HG03521 (cell line): Measurements from ENCODE around the gene RIGI.
"Not testable (repeated sequence)": the region's sequence is repeated elsewhere in the genome, so short reads cannot be mapped to it uniquely, and the experiment has no call there.

Source experiments
- ATAC-seq: cut with Tn5 transposase; IDR thresholded peaks from one replicate; pipeline ENCODE4 v1.9.1; 2021; ENCODE audit warnings: mild to moderate bottlenecking, moderate library complexity; ENCODE audit not compliant: unreplicated experiment

Gene RIGI

DNA sequence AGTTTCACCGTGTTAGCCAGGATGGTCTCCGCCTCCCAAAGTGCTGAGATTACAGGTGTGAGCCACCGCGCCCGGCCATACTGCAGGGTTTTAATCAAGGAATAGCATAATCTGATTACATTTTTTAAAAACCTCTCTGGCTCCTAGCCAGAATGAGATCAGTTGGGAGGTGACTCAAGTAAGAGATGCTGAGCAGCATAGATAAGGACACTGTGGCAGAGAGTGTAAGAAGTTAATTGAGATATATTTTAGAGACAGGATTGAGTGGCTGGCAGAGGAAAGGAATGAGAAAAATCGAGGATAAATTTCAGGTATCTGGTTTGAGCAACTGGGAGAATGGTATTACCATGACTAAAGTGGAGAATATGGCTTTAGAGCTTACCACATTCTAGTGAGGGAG lies 7.3 kb upstream of the RIGI start:
- ATAC-seq = no peak

DNA sequence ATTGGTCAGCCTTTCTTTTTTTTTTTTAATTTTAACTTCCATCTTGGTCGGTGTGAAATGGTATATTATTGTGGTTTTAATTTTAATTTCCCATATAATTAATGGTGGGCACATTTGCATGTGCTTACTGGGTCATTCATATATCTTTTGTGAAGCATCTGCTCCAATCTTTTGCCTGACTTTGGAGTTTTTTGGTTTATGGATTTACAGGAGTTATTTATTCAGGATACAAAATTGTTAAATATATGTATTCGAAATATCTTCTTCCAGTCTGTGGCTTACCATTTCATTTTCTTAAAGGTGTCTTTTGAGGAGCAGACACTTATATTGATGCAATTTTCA lies 682 bp upstream of the RIGI start:
- no peak for ATAC-seq

DNA sequence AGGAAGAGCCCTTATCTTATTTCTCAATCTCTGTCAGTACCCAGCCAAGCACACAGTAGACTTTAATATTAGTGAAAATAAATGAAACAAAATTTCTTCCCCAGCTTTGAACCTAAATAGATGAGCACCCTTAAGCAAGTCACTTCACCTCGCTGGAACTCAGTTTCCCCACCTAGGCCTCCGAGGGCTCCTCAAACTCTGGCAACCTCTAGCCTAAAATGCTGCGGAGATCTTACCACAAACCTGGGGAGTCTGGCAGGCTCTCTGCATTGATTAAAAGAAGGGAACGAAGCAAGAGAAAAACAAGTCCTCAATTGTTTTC lies 326 bp downstream of the RIGI start:
- peak; percentile 10 for ATAC-seq

DNA sequence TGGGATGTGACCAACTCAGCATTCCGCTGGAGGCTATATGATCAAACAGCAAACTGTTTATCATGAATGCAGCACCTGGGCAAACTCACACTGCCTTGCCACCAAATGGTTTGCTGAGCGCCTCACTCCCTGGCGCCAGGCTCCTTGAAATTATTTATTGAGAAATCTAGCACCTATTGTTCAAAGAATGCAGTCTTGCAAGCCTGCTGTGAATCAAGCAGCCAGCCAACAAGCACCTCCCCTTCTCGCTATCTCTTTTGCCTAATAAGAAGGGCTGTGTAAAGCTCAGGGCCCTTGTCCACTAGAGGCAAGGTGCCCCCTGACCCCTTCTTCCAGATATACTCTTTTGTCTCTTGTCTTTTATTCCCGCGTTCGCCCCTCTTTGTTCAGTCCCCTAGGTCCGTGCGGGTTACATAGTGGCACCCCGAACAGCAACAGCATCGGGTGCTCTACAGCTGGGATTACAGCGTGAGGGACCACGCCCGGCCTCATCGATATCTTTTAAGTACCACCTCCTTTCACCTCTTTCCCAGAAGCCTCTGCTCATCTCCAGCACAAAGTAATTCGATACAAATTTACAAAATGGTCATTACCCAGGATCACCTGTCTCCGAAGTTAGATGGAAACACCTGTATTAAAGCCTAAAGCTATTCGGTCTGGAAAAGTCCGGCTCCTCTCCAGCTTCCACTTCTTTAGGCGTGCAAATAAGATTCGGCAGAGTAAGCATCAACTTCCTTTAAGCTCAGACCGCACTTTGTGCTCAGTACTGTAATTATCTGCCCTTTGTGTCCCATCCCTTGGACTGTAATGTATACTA lies 896 bp downstream of the RIGI start:
- ATAC-seq = peak; percentile 16

DNA sequence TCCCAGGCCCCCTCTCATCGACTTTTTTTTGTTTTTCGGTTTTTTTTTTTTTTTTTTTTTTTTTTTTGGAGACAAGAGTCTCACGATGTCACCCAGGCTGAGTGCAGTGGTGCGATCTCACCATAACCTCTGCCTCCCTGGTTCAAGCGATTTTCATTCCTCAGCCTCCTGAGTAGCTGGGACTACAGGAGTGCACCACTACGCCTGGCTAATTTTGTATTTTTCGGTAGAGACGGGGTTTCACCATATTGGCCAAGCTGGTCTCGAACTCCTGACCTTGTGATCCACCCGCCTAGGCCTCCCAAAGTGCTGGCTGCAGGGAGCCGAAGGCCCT lies 1.5 kb downstream of the RIGI start:
- not testable (repeated sequence) for ATAC-seq

DNA sequence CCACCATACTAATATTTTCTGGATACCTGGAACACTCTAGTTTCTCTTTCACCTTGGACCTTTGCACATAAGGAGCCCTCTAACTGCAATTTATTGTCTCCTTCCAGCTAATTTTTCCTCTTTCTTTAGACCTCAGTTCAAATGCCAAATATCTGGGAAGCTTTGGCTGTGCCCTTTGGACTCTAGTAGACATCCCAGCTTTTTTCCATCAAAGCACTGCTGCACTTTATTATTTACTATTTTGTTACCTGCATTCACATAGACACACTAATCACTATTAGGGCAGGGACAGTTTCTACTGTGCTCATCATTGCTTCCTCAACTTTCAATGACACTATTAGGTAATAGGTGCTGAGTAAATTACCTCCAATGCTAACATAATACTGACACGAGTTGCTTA lies 2.1 kb downstream of the RIGI start:
- ATAC-seq = no peak

DNA sequence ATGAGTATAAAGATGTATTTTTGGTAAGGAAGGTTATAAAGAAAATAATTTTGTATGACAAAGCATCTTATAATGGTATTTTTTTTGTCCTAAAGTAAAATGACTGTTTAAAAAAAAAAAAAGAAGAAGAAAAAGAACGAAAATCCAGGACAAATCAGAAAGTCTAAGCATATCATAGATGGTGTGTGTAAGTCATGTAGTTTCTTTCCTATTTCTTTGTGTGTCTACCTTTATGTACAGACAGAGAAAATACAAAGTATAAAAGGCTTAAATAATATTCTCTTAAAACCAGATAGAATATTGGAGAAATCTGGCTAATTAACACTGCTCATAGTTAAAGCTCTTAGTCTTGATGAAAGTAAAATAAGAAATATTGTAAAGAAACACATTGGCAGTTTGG lies 7.7 kb downstream of the RIGI start:
- no peak for ATAC-seq

DNA sequence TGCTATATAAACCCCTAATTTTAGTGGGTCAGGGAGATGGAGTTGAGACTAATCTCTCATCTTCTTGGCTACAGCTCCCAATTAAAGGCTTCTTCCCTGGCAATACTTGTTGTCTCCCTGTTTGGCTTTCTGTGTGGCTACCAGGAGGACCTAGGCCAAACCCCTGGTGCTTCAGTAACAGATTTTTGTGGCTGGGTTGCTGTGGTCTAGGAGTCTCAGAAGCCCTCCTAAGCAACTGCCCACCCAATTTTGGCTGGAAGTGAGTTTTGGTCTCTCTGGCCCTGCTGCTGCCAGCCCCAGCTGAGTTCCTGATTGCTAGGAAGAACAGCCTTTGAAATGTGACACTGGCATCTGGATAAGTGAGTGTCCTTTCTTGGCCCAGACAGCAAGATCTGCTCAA lies 9.8 kb downstream of the RIGI start:
- no peak for ATAC-seq

DNA sequence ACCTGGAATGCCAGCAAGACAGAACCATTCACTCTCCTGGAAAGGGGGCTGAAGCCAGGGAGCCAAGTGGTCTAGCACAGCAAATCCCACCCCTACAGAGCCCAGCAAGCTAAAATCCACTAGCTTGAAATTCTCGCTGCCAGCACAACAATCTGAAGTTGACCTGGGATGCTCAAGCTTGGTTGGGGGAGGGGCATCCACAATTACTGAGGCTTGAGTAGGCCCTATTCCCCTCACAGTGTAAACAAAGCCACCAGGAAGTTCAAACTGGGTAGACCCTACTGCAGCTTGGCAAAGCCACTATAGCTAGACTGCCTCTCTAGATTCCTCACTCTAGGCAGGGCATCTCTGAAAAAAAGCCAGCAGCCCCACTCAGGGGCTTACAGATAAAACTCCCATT lies 17.3 kb downstream of the RIGI start:
- ATAC-seq = no peak

DNA sequence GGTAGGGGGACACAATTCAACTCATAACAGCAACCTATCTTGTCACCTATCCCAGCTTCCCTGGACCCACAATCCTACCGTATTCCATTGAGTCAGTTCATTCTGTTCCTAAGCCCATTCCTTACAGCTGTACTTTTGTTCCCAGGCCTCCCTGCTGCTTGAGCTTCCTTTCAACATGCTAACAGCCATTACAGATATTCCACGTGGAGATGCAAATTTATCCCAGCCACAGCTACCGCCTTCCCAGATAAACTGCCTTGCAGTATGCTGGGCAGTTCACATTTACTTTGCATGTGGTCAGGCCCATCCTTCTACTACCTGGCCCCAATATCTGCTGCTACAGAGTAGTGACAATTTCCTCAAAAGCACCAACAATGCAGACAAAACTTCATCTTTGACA lies 23.0 kb downstream of the RIGI start:
- no peak for ATAC-seq

DNA sequence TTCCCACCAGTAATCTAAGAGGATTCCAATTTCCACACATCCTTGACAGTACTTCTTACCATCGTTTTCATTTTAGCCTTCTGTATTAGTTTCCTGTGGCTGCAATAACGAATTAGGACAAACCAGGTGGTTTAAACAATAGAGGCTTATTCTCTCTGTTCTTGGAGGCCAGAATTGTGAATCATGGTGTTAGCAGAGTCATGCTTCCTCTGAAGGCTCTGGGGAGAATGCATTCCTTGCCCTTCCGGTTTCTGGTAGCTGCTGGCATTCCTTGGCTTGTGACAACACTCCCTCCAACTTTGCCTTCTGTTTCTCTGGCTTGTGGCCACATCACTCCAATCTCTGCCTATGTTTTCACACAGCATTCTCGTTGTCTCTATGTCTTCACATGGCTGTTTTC lies 23.5 kb downstream of the RIGI start:
- ATAC-seq = no peak

DNA sequence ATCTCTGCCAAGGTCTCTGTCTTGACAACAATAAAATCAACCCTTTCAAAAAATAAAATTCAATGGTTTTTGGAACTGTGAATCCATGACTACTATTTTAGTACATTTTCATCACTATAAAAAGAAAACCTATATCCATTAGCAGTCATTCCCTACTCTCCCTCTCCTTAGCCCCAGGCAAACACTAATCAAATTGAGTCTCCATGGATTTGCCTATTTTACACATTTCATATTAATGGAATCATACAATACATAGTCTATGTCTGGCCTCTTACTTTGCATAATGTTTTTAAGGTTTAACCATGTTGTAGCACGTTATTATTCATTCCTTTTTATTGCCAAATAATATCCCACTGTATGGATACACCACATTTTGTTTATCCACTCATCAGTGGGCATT lies 24.1 kb downstream of the RIGI start:
- ATAC-seq = no peak

DNA sequence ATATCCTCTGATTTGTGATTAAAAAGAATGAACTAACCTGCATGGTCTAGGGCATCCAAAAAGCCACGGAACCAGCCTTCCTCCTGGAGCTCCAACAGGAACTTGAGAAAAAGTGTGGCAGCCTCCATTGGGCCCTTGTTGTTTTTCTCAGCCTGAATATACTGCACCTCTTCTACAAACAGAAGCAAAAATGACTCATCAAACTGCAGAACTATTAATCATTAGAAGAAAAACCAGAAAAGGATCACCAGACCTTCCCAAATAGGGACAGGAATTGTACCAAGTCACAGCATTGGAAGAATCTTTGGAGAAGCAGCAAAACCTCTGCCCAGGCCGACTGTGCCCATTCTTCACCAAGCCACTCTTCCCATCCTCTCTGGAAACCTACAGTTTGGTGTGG lies 25.2 kb downstream of the RIGI start:
- ATAC-seq = no peak

DNA sequence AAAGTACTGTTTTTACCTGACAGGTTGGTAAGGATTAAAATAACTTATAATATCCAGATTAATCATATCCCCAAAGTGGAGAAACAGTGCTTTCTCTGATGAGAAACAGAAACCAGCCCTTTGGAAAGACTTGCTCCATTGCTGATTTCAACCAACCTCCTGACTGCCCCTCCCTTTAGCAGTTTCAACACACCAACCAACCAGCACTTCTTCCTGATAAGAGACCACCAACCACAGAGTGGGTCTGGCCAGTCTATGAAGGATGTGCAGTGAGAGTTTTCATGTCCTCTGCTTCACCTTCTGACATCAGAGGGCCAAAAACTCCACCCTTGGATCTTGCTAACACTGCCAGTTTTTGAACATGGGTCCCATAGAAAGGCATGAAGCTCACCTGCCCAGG lies 28.1 kb downstream of the RIGI start:
- ATAC-seq = no peak

DNA sequence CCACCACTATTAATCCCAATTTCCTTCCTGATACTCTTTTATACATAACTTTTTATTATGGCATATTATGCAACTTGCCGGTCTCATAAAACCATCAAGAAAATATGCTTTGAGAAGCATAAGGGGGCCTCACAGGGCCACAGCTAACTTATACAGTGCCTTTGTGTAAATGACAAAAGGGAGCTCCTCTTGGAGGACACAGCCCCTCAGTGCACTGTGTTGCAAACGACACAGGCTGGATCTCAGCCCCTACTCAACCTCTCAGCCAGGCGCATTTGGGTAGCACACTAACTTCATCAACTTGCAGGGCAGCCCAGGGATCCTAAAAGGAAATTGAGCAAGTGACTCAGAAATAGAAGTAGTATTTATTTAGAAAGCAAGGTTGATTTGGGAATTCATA lies 35.4 kb downstream of the RIGI start:
- no peak for ATAC-seq

DNA sequence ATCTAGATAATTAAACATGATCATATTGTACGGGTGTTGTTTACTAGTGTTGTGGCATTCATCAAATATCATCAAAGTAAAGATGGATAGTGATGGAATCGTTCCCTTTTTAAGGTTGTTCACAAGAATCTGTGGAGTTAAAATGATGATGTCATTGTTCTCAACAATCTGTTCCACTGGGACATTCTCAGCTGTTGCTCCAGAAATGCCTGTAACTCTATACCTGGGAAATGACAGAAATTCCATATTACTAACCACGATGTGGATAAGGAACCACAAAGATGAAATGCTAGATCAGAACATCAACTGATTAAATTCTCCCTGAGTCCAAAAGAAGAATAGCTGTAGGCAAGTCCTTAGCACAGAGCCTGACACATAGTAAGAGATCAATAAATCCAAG lies 38.0 kb downstream of the RIGI start:
- ATAC-seq = no peak

DNA sequence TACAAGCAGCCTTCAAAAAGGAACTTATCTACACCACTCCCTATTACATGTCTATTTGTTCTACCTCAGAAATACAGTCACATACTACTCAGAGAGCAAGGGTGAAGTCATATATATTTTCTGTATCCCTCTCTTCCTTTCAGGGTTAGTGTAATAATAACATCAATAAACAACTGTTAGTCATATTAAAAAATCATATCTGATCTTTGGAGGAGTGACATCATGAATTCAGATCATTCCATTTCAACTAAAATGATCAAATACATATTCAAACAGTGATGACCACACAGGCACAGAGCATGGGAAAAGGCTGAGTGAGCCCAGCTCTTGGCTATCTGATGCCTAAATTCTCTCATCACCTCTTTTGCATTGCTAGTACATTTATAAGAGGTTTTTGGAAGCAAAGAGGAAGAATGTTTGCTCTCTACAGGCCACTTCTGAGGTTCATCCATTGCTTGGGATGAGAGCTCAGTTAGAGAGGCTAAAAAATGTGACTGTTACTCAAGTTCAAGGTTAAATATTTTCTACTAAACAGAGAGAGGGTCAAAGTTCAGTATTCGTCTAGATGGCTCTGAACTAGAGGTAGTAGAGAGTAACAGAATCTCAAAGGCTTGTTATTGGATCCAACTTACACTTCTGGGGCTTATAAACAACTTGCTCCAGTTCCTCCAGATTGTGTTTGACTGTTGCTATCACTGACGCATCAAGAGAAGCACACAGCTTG lies 39.0 kb downstream of the RIGI start:
- no peak for ATAC-seq

DNA sequence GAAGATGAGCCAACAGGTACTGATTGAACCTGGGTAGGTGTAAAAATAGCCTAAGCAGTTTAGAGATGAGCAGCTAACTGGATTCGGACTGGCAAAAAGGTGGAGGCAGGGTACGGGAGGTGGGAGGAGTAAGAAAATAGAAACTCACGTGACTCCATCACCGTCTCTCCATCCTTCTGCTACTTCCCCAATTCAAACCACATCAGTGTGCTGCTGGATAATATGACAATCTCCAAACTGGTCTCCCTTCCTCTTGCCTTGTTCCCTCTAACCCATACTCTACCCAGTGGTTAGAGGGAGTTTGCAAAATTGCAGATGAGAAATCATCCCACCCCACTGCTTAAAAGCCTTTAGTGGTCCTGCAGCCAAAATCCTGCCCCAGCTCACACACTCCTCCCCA lies 42.7 kb downstream of the RIGI start:
- ATAC-seq = no peak
